Renal cortex interstitium (tissue), 11 donors: ENCODE measurements around the gene GNG7. TPM values are rescaled to one million over a fixed set of nuclear protein-coding genes. Genes with fewer than 3 reads are reported as not detected.
"Not testable (repeated sequence)": the region's sequence is repeated elsewhere in the genome, so short reads cannot be mapped to it uniquely, and the experiment has no call there.

Experiments
- DNase-seq, 11 donors: peaks; one replicate each; pipeline ENCODE4 v3.0.0-alpha.2; 2013; ENCODE audit warnings: low read depth in 9 of 11, low spot score in 4 of 11; ENCODE audit errors: extremely low read depth in 1 of 11
- polyA plus RNA-seq, 3 donors: library from polyadenylated mRNA; unstranded; fragments of 120-200 nt; gene quantifications; one replicate each; pipeline ENCODE4 v1.2.1, GENCODE V29; 2013; ENCODE audit not compliant: insufficient read length in 3 of 3

Gene GNG7
- polyA plus RNA-seq, 3 donors: 5.1 to 7.2 (median 5.9) TPM

DNA sequence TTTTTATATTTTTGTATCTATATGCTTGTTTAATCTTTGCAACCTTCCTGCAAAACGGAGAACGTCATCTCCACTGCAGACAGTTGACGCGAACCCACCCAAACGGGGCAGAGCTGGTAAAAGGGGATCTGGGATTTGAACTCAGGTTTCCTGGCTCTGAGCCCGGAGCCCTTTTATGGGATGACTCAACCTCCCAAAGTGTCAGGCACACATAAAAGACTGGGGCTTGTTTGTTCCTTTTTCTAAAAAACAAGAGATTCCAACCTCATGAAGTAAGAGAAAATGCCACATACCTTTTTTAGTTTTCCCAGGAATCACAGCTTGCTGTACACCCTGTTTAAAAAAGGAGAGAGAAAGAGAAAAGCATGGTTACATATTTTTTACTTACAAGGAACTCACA is 147.6 kb downstream of the GNG7 start:
- no peak for DNase-seq

DNA sequence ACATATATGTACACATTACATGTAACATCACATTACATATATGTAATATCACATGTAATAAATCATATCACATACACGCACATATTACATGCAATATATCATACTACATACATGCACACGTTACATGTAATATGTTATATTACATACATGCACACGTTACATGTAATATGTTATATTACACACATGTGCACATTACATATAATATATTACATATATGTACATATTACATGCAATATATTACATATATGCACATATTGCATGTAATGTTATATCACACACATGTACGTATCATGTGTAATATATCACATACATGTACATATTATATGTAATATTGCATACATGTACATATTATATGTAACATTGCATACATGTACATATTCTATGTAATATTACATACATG is 149.0 kb downstream of the GNG7 start:
- no peak for DNase-seq

DNA sequence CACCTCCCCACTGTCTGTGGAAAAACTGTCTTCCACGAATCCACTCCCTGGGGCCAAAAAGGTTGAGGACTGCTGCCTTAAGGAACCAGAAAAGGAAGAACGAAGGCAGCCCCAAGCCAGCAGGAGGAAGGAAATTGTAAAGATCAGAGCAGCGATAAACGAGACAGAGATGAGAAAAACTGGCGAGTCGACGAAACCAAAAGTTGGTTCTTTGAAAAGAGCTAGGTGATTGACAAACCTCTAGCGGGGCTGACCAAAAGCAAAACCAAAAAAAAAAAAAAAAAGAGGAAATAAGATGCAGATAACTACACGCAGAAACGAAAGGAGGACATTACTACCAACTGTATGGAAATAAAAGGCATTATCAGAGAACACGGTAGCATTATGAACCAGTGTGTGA is 149.6 kb downstream of the GNG7 start:
- DNase-seq: no peak

DNA sequence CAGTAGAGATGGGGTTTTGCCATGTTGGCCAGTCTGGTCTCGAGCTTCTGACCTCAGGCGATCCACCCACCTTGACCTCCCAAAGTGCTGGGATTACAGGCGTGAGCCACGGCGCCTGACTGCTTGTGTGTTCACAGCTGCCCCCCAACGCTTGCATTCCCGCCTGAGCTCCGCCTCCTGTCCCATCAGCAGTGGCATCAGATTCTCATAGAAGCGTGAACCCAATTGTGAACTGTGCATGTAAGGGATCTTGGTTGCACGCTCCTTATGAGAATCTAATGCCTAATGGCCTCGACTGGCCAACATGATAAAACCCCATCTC is 150.7 kb downstream of the GNG7 start:
- DNase-seq: no peak

DNA sequence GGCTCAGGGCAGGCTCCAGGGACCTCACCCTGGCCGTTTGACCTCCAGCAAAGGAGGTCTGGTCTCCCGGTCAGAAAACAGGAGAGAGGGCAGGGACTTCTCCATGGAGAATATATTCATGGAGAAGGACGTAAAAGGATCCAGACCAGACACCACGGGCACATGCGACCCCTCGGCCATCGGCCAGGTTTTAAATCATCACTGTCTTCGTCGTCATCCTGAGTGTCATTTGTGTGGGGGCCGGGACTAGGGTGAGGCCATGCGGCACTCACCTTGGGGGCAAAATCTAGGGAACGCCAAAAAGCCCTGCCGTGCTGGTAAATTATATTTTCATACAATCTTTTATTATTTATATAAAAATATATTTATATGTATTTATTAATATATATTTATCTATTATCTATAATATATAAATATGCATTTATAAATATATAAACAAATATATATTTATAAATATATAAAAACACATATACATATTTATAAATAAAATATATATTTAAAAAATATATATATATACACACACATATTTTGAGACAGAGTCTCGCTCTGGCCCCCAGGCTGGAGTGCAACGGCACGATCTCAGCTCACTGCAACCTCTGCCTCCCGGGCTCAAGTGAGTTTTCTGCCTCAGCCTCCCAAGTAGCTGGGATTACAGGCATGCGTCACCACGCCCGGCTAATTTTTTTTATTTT is 151.2 kb downstream of the GNG7 start:
- no peak for DNase-seq

DNA sequence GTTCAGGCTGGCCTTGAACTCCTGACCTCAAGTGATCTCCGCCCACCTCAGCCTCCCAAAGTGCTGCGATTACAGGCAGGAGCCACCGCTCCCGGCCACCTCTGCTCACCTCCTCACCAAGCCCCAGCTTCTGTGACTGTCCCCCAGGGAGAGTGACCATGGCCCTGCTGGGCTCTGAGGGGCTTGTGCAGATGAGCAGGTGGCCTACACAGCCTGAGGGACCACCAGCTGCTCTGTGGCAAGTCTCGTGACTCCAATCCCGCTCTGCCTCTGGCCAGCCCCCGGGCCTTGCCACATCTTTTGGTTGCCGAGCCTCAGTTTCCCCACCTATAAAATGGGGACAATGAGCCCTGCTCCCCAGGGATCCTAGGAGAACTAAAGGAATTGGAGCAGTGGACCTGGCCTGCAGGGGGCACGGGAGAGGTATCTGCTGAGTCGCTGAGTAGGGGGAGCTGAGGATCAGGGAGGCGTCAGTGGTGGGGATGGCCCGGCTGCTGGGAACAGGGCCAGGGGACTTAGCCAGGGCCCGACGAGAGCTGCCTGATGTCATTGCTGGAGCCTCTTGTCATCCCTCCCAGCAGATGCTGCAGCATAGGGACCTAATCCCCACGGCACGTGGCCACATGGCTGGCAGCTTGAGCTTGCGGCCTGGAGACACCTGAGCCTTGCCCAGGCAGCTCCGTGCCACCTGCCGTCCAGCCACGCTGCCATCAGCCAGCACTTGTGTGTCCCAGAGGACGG is 151.9 kb downstream of the GNG7 start:
- DNase-seq: no peak

DNA sequence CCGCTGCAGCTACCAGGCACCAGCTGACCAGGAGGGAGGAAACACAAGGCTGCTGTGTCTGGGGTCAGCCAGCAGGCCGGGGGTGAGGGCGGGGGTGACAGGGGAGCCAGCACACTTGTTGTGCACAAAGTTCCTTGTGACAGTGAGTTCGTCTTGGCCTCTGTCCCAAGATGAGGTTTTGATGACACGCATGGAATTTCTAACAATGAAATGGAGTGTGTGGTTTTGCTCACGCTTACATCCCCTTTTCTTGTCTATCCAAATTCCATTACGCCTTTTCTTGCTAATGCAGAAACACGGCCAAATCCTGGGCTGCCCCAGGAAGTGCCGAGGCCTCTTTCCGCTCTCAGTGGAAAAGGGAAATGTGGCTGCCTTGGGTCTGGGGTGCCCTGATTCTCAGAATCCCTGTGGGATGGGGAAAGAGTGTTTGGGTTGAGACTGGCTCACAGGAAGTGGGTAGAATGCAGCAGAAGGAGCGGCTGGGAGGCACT is 152.7 kb downstream of the GNG7 start:
- no peak for DNase-seq

DNA sequence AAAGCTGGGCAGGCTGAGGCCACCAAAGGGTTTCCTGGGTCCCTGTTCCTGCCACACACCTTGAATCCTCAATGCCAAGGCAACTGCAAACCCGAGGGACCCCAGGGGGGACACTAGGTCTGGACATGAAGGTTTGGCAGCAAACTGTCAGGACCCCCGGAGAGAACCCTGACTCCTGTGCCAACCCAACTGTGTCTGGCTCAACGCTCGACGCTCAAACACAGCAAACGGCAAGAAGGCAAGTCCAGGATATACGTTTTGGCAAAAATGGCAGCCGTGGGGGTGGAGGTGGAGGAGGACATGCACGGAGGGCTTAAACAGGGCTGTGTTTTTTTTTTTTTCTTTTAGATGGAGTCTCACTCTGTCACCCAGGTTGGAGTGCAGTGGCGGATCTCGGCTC is 153.5 kb downstream of the GNG7 start:
- no peak for DNase-seq

DNA sequence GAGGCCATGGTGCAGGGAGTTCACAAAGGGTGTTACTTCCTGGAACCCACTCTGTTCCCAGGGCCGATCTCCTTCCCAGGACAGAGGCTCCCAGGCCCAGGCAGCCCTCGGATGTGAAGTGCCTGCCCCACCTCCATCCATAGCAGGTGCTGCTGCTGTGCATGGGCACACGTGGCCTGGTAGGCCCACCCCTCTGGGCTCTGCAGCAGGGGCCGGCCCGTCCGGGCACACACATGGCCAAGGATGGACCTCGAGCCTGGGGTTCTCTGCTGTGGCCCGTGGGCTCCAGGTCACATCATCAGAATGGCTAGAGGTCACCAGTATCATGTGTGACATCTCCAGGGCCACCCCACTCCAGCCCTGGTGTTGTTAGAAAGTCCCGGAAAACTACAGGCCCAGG is 154.8 kb downstream of the GNG7 start:
- no peak for DNase-seq

DNA sequence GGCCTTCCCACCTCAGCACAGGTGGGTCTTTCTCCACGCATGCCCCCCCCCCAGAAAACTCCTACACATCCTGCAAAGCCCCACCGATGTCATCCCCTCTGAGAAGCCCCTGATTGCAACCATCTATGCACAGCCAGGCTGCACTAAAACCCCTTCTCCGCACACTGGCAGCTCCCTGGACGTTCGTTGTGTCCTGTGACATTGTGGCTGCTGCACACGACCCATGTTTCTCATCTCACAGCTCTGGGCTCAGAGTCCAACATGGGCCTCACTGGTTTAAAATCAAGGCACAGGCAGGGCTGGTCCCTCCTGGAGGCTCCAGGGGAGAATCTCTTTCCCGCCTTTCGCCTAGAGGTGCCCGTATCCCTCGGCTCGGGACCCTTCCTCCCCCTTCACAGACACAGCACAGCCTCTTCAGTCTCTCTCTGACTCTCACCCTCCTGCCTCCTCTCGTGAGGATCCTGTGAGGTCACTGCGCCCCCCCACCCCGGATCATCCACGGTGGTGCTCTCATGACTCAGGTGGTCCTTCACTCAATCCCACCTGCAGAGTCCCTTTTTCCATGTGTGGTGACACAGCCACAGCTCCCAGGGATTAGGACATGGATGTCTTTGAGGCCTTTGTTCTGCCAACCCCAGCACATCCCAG is 155.3 kb downstream of the GNG7 start:
- no peak for DNase-seq

DNA sequence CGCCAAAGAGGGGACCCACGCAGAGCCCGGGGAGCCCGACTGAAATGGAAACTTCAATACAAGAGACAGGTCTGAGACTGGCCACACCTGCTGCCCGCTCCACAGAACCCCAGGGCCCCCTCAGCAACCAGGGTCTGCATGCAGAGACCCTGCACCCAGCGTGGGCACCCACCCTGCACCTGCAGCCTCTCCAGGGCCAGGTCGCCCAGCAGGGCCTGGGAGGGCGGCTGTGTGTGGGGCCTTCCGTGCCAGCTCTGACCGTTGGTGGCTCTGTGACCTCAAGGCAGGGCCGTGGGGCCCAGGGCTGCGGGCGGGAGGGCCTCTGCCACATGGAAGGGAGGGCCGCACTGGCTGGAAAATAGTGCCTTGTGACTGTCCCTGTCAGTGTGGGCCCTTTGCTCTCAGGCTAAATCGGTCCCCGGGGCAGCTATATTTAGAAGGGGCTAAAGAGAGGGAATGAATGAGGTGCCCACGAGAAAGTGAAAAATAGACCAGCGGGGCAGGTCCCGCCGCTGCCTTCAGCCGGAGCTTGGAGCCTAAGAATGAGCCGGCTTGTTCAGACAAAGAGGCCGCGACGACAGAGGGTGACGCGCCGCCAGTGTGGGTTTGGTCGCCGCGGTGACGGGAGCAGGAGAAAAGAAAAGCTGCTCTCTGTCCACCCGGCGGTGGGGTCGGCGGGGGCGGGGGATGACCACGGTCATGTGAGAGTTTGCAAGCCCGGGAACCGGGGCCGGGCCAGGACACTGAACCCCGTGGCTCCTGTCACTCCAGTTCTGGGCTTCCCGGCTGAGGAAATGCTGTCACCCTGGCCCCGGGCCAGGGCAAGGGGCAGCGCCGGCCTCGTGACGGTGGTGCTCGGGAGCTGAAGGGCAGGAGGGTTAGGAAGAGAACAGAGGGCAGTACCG is 156.1 kb downstream of the GNG7 start:
- DNase-seq: peak in 1 of 11 donors; percentile 28

DNA sequence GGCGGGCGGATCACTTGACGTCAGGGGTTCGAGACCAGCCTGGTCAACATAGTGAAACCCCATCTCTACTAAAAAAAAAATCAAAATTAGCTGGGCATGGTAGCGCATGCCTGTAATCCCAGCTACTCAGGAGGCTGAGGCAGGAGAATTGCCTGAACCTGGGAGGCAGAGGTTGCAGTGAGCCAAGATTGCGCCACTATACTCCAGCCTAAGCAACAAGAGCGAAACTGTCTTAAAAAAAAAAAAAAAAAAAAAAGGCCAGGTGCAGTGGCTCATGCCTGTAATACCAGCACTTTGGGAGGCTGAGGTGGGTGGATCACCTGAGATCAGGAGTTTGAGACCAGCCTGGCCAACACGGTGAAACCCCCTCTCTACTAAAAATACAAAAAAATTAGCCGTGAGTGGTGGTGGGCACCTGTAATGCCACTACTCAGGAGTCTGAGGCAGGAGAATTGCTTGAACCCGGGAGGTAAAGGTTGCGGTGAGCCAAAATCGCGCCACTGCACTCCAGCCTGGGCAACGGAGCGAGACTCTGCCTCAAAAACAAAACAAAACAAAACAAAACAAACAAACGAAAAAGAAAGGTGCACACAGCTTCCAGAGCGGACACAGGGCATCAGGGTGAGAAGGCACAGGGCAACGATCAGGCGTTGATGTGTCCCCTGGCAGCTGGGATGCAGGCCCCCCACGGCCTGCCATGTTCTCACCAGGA is 156.9 kb downstream of the GNG7 start:
- not testable (repeated sequence) for DNase-seq

DNA sequence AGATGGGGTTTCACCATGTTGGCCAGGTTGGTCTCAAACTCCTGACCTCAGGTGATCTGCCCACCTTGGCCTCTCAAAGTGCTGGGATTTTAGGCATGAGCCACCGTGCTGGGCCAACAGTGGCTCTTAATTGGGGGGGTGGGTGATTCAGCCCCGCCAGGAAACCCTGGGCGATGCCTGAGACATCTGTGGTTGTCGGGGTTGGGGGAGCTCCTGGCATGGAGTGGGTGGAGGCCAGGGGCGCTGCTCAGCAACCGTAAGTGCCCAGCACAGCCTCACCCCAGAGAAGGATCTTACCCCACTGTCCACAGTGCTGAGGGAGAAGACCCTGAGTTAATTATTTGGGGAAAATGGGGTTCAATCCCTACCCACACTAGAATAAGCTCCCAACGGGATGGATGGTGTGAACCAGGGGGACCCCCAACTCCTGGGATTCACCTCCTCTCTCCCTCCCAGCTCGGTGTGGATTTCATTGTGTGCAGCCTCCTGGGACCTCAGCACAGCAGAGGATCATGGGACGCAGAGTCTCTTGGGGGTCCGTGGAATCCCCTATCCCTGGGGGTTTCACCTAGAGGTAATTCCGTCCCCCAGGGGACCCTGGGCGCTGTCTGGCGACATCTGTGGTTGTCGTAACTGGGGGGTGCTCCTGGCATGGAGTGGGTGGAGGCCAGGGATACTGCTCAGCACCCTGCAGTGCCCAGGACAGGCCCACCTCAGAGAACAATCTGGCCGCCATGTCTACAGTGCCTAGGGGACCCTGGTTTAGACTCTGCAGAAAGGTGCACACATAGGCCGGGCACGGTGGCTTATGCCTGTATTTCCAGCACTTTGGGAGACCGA is 157.7 kb downstream of the GNG7 start:
- DNase-seq: no peak

DNA sequence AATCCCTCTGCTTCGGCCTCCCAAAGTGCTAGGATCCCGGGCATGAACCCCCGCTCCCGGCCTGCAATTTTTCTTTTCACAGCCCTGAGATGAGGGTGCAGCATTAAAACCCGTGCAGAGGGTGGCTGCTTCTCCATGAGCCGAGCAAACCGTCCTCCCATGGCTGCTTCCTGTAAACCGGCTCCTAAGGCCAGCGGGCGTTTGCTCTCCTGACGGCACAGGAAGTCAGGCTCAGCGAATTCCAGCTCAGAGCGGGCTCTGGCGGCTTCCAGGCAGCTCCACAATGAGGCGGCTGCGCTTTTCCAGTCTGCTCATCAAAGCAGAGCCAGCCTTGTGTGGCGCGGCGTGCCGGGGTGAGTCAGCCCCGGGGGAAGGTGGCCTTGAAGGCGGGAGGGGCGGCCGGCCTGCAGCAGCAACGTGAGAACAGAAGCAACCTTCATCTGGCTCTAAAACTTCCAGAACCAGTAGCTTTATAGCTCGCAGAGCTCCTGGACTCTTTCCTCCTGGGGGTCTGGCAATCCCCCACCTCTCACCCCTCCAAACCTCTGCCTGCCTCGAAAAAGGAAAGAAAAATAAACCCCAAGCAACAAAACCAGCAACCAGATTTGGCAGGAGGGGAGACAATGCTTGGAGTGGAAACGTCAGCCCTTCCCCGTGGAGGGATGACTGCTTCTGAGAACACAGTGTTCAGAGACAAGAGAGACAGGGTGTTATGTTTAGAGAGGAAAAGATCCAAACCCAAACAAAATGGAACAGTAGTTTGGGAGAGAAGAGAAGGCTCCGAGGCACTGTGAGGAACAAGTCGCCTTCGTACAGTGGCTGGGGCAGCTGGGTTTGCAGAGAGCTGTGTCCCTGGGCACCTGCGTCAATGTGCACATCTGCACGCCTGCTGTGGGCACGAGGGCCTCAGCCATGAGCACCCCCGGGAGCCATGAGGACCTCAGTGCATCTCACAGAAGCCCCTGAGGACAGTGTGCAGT is 158.7 kb downstream of the GNG7 start:
- DNase-seq: peak; percentile 75 to 92 (median 87)

DNA sequence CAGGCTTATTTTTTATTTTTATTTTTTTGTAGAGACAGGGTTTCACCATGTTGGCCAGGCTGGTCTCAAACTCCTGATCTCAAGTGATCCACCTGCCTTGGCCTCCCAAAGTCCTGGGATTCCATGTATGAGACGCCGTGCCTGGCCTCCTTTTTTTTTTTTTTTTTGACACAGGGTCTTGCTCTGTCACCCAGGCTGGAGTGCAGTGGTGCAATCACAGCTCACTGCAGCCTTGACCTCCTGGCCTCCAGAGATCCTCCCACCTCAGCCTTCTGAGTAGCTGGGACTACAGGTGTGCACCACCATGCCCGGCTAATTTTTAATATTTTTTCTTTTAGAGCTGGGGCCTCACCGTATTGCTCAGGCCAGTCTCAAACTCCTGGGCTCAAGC is 159.4 kb downstream of the GNG7 start:
- not testable (repeated sequence) for DNase-seq

DNA sequence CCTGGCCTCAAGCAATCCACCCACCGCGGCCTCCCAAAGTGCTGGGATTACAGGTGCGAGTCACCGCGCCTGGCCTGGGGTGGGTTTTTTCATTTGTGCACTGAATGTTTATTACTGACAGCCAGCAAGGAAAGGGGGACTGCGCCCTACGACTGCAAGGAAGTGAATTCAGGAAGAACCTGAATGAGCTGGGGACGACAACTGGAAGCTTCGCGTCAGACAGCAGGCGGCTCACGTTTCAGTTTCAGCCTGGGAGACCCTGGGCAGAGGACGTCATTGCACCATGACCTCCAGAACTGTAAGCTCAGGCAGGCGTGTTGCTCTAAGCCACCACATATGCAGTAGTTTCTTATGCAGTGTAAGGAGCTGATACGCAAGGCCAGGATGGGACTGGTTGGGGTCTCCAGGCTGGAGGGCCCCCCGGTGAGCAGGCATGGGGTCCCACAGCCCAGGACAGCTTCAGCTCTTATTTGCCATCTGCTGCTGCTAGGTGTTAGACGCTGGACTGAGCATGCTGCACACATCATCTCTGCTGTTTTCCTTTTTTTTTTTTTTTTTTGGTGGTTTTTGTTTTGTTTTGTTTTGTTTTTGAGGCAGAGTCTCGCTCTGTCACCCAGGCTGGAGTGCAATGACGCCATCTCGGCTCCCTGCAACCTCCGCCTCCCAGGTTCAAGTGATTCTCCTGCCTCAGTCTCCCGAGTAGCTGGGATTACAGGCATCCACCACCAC is 160.0 kb downstream of the GNG7 start:
- peak in 1 of 11 donors; percentile 58 for DNase-seq
